Effector memory CD8-positive, alpha-beta T cell (primary cell): ENCODE measurements around the gene IQCK.

Experiments used
- ATAC-seq: fragments of 150-1000 bp; cut with Tn5 transposase; replicated peaks from 2 replicates; pipeline ENCODE4 v1.10.0; 2021; ENCODE audit warnings: mild to moderate bottlenecking, moderate library complexity
- DNase-seq, 3 experiments: peaks; one replicate each; pipeline ENCODE4 v3.0.0; 2021
- H3K27ac Mint-ChIP-seq, 2 donors: one replicate each; pipeline ENCODE4 v1.8.0; 2022; ENCODE audit warnings: mild to moderate bottlenecking in 2 of 2, mixed read lengths in 2 of 2, moderate library complexity in 2 of 2
- H3K27me3 Mint-ChIP-seq, 2 donors: one replicate each; pipeline ENCODE4 v1.8.0; 2022; ENCODE audit warnings: mixed read lengths in 2 of 2
- H3K36me3 Mint-ChIP-seq: one replicate; pipeline ENCODE4 v1.8.0; 2022; ENCODE audit warnings: mild to moderate bottlenecking, moderate library complexity, mixed read lengths; ENCODE audit not compliant: insufficient read depth
- H3K4me1 Mint-ChIP-seq, 2 donors: one replicate each; pipeline ENCODE4 v1.8.0; 2022; ENCODE audit warnings: low read depth in 2 of 2, mixed read lengths in 2 of 2
- H3K4me3 Mint-ChIP-seq, 2 donors: one replicate each; pipeline ENCODE4 v1.8.0; 2022; ENCODE audit warnings: mild to moderate bottlenecking in 2 of 2, mixed read lengths in 2 of 2, moderate library complexity in 2 of 2
- H3K9me3 Mint-ChIP-seq, 2 donors: one replicate each; pipeline ENCODE4 v1.8.0; 2022; ENCODE audit warnings: mixed read lengths in 2 of 2

The IQCK gene

GRCh38 chr16:19901164-19901563 lies 183.1 kb downstream of the IQCK start:
- no peak for DNase-seq
- H3K4me1 Mint-ChIP-seq: peaks cover 2 to 4% of the 10 kb centered on the region in 2 donors
- peaks cover 19 to 31% of the 10 kb centered on the region in 2 donors for H3K27me3 Mint-ChIP-seq
- H3K27ac Mint-ChIP-seq: no peak overlapping the region
- H3K9me3 Mint-ChIP-seq: no peaks in the 10 kb centered on the region
- no peak overlapping the region for H3K4me3 Mint-ChIP-seq
- ATAC-seq: no peak
- no peaks in the 10 kb centered on the region for H3K36me3 Mint-ChIP-seq

GRCh38 chr16:19907161-19907992 lies 189.3 kb downstream of the IQCK start:
- no peaks in the 10 kb centered on the region for H3K9me3 Mint-ChIP-seq
- H3K4me3 Mint-ChIP-seq: peak overlapping the region; percentile 66 to 77
- H3K27ac Mint-ChIP-seq: peak overlapping the region in 1 of 2 donors; percentile 36

More at GRCh38 chr16:19907161-19907992, 189.3 kb downstream of the IQCK start:
- peaks cover 9 to 14% of the 10 kb centered on the region in 2 donors for H3K4me1 Mint-ChIP-seq
- ATAC-seq (peak; percentile 96), DNase-seq (peak; percentile 64 to 68 (median 66))
- H3K36me3 Mint-ChIP-seq: no peaks in the 10 kb centered on the region
- peaks cover 24 to 34% of the 10 kb centered on the region in 2 donors for H3K27me3 Mint-ChIP-seq
